HG03060 (cell line): ENCODE measurements around the gene IFNAR1.
"Not testable (repeated sequence)": the region's sequence is repeated elsewhere in the genome, so short reads cannot be mapped to it uniquely, and the experiment has no call there.

Experiments
- ATAC-seq: cut with Tn5 transposase; IDR thresholded peaks from one replicate; pipeline ENCODE4 v1.9.1; 2021; ENCODE audit warnings: low read depth, moderate number of reproducible peaks; ENCODE audit not compliant: unreplicated experiment

IFNAR1 gene

GRCh38 chr21:33339135-33339534 lies 14.4 kb downstream of the IFNAR1 start:
- no peak for ATAC-seq

- ATAC-seq, result no peak
These were observed 15.1 kb downstream of the IFNAR1 start for GRCh38 chr21:33339918-33340317.

GRCh38 chr21:33345751-33346238 lies 21.0 kb downstream of the IFNAR1 start:
- ATAC-seq, result no peak

DNA sequence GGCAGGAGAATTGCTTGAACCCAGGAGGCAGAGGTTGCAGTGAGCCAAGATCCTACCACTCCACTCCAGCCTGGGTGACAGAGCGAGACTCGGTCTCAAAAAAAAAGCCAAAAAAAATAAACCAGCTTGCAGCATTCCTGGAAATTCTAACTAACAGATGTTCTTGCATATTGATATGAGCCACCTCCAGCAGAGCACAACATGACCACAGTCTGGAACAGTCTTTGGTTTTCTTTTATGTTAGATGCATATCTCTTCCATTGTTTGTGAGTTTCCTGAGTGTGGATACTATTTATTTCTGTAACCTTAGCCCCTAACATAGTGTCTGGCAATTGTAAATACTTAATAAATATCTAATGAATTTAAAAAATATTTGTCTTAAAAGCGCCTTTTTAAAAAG lies 23.9 kb downstream of the IFNAR1 start:
- ATAC-seq, result no peak

GRCh38 chr21:33350676-33351075 lies 25.9 kb downstream of the IFNAR1 start:
- ATAC-seq, result no peak

- no peak for ATAC-seq
These were observed 30.6 kb downstream of the IFNAR1 start for GRCh38 chr21:33355355-33355754.

DNA sequence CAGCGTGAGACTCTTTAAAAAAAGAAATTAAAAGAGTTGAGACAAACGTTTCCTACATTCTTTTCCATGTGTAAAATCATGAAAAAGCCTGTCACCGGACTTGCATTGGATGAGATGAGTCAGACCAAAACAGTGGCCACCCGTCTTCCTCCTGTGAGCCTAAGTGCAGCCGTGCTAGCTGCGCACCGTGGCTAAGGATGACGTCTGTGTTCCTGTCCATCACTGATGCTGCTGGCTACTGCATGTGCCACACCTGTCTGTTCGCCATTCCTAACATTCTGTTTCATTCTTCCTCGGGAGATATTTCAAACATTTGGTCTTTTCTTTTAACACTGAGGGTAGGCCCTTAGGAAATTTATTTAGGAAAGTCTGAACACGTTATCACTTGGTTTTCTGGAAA lies 31.2 kb downstream of the IFNAR1 start:
- no peak for ATAC-seq

DNA sequence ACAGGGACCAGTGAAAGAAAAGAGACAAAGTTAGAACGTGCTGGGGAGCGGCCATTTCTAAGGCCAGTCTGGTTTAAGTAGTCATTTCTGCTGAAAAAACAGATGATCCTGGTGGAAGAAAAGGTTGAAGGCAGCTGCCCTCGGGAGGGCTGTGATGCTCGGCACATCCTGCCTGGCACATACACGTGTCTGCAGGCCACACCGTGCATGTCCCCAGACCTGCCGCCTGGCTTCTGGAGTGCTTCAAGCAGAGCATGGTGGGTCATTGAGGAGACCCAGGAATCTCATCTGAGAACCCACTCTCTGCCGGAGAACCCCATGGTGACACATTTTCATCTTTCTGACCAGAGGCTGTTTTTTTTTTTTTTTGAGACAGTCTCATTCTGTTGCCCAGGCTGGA lies 32.4 kb downstream of the IFNAR1 start:
- ATAC-seq, result no peak

GRCh38 chr21:33359446-33359845 lies 34.7 kb downstream of the IFNAR1 start:
- ATAC-seq, result no peak

DNA sequence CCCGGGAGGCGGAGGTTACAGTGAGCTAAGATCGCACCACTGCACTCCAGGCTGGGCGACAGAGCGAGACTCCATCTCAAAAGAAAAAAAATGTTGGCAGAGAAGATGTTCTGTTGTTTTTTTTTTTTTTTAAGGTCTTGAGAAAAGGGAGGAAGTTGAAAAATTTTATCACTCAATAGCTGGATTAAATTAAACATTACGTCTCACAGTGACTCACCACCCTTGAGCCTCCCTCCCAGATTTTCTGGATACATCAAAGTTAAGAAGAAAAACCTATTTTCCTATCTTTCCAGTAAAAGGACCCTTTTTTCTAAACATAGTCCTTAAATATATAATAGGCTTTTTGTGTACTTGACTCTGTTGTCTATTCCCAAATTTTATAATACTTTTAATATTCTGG lies 35.5 kb downstream of the IFNAR1 start:
- no peak for ATAC-seq

DNA sequence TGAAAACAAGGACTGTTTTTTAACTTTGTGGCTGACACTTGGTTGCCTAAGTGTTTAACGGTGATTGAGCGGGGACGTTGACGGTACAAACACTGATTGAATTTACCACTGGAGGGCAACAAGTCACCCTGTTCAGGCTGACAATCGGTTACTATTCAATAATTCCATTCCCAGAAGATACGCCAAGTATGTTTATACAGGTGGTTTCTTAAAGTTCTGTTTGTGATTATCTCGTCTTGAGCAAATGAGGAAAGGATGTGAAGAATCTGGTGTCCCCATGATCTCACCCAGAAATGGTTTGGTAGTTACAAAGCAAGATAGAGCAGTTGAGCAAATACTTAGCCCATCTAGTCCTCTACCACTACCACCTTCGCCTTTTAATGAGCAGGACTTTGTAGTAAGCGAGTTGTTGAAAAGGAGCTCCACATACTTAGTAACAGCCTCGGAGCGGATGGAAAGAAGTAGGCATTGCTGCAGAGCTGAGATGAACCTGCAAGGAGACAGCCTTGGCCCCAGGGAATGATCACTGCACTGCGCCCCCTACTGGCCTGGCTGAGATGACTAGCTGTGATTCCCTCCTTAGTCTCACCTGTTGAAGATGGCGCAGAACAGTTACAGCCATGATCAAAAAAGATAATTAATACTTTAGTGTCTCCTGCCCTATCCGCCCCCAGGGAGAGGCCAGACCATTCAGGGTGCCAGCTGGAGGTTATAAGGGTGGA lies 36.3 kb downstream of the IFNAR1 start:
- ATAC-seq, result no peak

- no peak for ATAC-seq
These were observed 37.3 kb downstream of the IFNAR1 start for GRCh38 chr21:33362044-33362555.

GRCh38 chr21:33363911-33364609 lies 39.3 kb downstream of the IFNAR1 start:
- ATAC-seq, result not testable (repeated sequence)

DNA sequence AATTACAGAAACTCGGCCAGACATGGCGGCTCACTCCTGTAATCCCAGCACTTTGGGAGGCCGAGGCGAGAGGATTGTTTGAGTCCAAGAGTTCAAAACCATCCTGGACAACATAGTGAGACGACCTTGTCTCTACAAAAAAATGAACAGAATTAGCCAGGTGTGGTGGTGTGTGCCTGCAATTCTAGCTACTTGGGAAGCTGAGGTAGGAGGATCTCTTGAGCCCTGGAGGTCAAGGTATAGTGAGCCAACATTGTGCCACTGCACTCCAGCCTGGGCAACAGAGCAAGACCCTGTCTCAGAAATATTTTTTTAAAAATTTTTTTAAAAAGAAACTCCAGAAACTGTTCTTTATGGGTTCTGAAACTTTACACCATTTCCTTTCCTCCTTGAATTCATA lies 40.1 kb downstream of the IFNAR1 start:
- ATAC-seq, result no peak

- no peak for ATAC-seq
These were observed 42.7 kb downstream of the IFNAR1 start for GRCh38 chr21:33367309-33367973.

- ATAC-seq, result no peak
These were observed 43.4 kb downstream of the IFNAR1 start for GRCh38 chr21:33368124-33368523.

- no peak for ATAC-seq
These were observed 43.8 kb downstream of the IFNAR1 start for GRCh38 chr21:33368576-33368975.

DNA sequence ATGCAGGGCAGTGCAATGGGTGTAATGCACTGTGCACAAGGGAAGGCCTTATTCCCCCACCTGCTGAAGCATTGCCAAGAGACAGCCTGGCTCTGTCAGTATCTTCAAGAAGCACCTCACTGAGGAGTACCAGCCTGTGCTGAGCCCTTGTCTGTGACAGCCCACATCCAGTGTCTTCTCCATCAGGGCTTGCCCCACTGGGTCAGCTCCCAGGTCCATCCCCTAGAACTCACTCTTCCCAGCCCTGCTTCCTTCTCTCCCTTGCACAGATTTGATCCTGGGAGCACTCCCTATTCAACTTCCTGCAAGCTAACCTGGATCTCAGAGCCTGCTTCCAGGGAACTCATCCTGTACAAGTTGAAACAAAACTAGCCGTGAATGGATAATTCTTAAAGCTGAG lies 44.8 kb downstream of the IFNAR1 start:
- ATAC-seq, result no peak

DNA sequence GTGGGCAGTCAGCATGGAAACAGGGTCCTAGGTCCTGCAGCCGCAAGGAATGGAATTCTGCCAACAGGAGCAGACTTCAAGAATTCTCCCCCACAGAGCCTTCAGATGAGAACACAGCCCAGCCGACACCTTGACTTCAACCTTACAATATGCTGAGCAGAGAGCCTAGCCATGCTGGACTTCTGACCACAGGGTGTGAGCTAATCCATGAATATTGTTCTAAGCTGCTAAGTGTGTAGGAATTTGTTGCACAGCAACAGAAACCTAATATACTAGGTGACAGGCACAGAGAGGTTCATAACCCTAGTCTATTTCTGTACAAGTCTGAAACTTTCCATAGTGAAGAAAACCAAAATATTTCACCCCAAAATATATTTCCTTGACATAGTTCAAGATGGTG lies 45.5 kb downstream of the IFNAR1 start:
- no peak for ATAC-seq

DNA sequence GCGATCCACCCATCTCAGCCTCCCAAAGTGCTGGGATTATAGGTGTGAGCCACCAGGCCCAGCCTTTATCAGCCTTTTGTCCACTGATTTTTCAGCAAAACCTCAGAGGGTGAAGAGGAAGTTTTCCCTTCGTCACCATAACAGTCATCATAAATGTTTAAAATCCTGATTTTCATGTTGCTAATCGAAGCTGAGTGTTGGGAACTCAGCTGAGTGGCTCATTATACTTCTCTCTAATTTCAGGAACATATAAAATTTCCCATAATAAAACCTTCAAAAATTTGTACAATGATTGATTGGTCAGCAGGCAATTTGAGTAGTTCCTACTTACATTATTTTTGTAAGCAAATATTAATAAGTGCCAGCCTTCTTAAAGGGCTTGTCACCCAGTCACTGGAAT lies 46.6 kb downstream of the IFNAR1 start:
- ATAC-seq, result no peak

- no peak for ATAC-seq
These were observed 47.8 kb downstream of the IFNAR1 start for GRCh38 chr21:33372582-33372981.
